Measurements from ENCODE around the gene STARD3NL.
"Not testable (repeated sequence)": the region's sequence is repeated elsewhere in the genome, so short reads cannot be mapped to it uniquely, and the experiment has no call there.

Gene STARD3NL

GRCh38 chr7:38235606-38236005, 57.6 kb downstream of the STARD3NL start:
- Mint-ChIP-seq H3K27ac (no peak overlapping the region), H3K9me3 (no peaks in the 10 kb centered on the region), H3K27me3 (ENCODE audit: low read depth) (no peaks in the 10 kb centered on the region), H3K4me3 (no peak overlapping the region), H3K36me3 (ENCODE audit: low read depth) (peaks cover 20% of the 10 kb centered on the region), H3K4me1 (no peaks in the 10 kb centered on the region)
- no peak for TF ChIP-seq CTCF (IDR thresholded peaks at IDR 0.05; ENCODE audit: unreplicated experiment in 3 of 3)

GRCh38 chr7:38239129-38239528, 61.1 kb downstream of the STARD3NL start:
- H3K27ac Mint-ChIP-seq; H3K4me1 Mint-ChIP-seq; H3K4me3 Mint-ChIP-seq; H3K9me3 Mint-ChIP-seq; H3K27me3 Mint-ChIP-seq (ENCODE audit: low read depth); H3K36me3 Mint-ChIP-seq (ENCODE audit: low read depth): not testable (repeated sequence)

GRCh38 chr7:38241071-38241470, 63.0 kb downstream of the STARD3NL start:
- TF ChIP-seq CTCF (IDR thresholded peaks at IDR 0.05; ENCODE audit: unreplicated experiment in 3 of 3), result no peak
- Mint-ChIP-seq H3K27ac (no peak overlapping the region), H3K4me3 (no peak overlapping the region), H3K4me1 (no peaks in the 10 kb centered on the region), H3K27me3 (ENCODE audit: low read depth) (peaks cover 3% of the 10 kb centered on the region), H3K9me3 (no peaks in the 10 kb centered on the region), H3K36me3 (ENCODE audit: low read depth) (no peaks in the 10 kb centered on the region)

- Mint-ChIP-seq H3K27ac (no peak overlapping the region), H3K27me3 (ENCODE audit: low read depth) (peaks cover 3% of the 10 kb centered on the region), H3K9me3 (no peaks in the 10 kb centered on the region)
Measured at GRCh38 chr7:38242814-38243213, 64.8 kb downstream of the STARD3NL start.

GRCh38 chr7:38243345-38243744, 65.3 kb downstream of the STARD3NL start:
- H3K9me3 Mint-ChIP-seq; H3K4me1 Mint-ChIP-seq; H3K36me3 Mint-ChIP-seq (ENCODE audit: low read depth); H3K4me3 Mint-ChIP-seq; H3K27ac Mint-ChIP-seq; H3K27me3 Mint-ChIP-seq (ENCODE audit: low read depth): not testable (repeated sequence)

More at GRCh38 chr7:38242814-38243213, 64.8 kb downstream of the STARD3NL start:
- H3K36me3 Mint-ChIP-seq (ENCODE audit: low read depth), result no peaks in the 10 kb centered on the region
- TF ChIP-seq CTCF (IDR thresholded peaks at IDR 0.05; ENCODE audit: unreplicated experiment in 3 of 3), result no peak
- H3K4me3 Mint-ChIP-seq, result no peak overlapping the region
- no peaks in the 10 kb centered on the region for H3K4me1 Mint-ChIP-seq

- Mint-ChIP-seq H3K27ac (no peak overlapping the region), H3K9me3 (no peaks in the 10 kb centered on the region), H3K4me3 (no peak overlapping the region), H3K36me3 (ENCODE audit: low read depth) (no peaks in the 10 kb centered on the region), H3K27me3 (ENCODE audit: low read depth) (peaks cover 3% of the 10 kb centered on the region), H3K4me1 (no peaks in the 10 kb centered on the region)
- TF ChIP-seq CTCF (IDR thresholded peaks at IDR 0.05; ENCODE audit: unreplicated experiment in 3 of 3), result no peak
Measured at GRCh38 chr7:38244516-38244915, 66.5 kb downstream of the STARD3NL start.

GRCh38 chr7:38245409-38245977, 67.4 kb downstream of the STARD3NL start:
- H3K4me1 Mint-ChIP-seq, result no peaks in the 10 kb centered on the region

More at GRCh38 chr7:38245409-38245977, 67.4 kb downstream of the STARD3NL start:
- Mint-ChIP-seq H3K4me3 (no peak overlapping the region), H3K36me3 (ENCODE audit: low read depth) (no peaks in the 10 kb centered on the region), H3K9me3 (no peaks in the 10 kb centered on the region), H3K27me3 (ENCODE audit: low read depth) (peaks cover 3% of the 10 kb centered on the region), H3K27ac (no peak overlapping the region)
- no peak for TF ChIP-seq CTCF (IDR thresholded peaks at IDR 0.05; ENCODE audit: unreplicated experiment in 3 of 3)

All from nephron (organoid).